ENCODE results near the gene ANTXR1.

Gene ANTXR1

DNA sequence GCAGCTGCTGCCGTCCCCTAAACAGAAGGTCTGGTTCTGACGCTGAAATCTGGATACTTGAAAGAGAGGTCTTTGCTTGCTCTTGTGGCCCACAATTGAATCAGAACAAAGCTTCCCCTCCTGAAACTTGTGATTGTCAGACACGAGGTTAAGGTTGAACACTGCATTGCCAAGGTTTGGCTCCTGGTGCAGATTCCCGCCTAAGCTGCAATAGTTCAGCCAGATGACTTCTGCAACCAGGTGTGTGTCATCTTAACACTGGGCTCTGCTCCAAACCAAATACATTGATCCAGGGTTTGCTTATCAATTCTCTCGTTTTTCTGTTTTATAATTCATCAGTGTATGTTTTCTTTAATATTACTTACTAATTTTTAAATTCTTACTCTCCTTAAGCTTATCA, 23.9 kb upstream of the ANTXR1 start:
- TF ChIP-seq ZNF274 (IDR thresholded peaks at IDR 0.05; ENCODE audit: low read depth, low read length): no peak
- no peak overlapping the region for H3K4me3 ChIP-seq (ENCODE audit: low read length)

DNA sequence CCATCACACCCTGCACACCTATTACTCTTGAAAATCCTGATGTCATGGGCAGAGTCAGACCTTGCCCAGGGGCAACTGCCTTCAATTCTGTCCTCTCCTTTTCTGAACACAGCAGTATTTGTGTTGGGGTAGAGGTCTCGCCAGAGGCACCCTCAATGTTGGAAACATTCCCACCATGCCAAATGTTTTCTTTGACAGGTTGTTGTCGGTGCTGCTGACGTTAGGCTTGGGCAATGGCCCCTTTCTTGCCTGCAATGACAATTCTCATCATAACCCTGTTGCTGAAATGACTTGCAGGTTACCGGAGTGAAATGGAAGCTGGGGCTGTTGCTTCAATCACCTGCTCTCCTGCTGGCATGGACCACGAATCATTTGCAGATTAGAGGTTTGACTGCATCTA, 20.6 kb upstream of the ANTXR1 start:
- TF ChIP-seq ZNF274 (IDR thresholded peaks at IDR 0.05; ENCODE audit: low read depth, low read length): no peak
- H3K4me3 ChIP-seq (ENCODE audit: low read length): no peak overlapping the region

DNA sequence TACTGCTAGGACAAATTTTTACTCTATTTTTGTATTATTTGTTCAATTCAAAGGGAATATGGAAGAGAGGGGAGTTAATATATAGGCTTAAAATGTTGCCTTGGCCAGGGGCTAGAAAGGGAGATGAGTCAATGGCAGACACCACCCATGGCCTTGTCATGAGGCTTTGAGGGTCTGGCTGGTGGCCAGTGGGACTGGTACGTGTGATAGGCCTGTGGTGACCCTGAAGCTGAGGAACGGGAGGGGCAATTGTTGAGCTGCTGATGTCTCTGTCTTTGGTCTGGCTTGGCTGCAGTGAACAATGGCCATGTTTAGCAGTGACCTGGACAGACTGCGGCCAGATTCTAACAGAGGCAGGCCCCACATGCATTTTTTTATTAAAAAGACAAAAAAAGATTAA, 20.0 kb upstream of the ANTXR1 start:
- no peak overlapping the region for H3K4me3 ChIP-seq (ENCODE audit: low read length)
- TF ChIP-seq ZNF274 (IDR thresholded peaks at IDR 0.05; ENCODE audit: low read depth, low read length): no peak

DNA sequence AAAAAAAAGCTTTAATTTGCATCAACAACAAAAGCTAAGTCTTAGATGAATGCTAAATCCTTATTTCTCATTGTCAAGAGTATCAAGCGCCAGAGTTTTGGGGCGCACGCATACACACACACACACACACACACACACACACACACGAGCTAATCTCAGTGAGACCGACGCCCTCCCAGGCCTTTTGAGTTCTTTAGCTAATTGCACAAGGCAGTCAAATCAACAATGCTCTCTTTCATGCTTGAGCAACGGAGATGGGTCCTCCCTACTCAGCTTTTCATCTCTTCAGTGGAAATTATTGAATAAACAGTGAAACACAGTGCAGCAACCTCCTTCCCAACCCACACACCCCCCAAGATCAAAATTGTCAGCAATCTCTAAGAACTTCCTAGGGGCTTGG, 19.3 kb upstream of the ANTXR1 start:
- TF ChIP-seq ZNF274 (IDR thresholded peaks at IDR 0.05; ENCODE audit: low read depth, low read length): no peak

DNA sequence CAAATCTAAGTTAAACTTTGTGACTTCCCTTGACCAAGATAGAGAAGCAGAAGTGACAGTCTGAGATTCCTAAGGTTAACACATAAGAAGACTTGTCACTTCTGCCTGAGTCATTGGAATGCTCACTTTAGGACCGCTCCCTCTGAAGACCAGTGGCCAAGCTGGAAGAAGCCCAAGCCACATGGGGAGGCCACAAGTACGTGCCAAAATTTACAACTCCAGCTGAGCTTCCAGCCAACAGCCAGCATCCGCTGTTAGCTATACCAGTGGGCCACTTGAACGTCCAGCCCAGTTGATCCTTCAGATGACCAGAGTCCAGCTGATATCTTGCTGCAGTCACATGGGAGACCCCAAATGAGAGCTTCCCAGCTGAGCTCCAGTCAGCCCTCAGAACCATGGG, 18.1 kb upstream of the ANTXR1 start:
- TF ChIP-seq ZNF274 (IDR thresholded peaks at IDR 0.05; ENCODE audit: low read depth, low read length): no peak

More for the DNA sequence above, 19.3 kb upstream of the ANTXR1 start:
- H3K4me3 ChIP-seq (ENCODE audit: low read length): no peak overlapping the region

DNA sequence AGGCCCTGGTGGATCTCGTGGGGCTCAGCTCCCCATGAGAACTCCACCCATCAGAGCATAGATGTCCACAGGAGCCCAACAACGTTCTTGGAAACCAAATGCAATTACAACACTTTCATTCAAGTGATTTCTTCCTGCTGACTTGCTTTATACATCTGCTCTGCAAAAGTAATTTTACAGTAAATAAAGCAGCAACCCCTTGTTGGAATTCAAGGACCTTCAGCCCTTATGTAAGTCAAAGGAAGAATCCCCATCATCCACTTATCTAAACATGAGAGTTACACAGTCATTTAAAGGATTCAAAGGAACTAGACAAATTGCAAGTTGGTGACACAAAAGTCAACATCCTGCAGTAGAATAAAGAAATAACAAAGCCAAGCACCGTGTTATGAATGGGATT, 17.1 kb upstream of the ANTXR1 start:
- no peak overlapping the region for H3K4me3 ChIP-seq (ENCODE audit: low read length)
- TF ChIP-seq ZNF274 (IDR thresholded peaks at IDR 0.05; ENCODE audit: low read depth, low read length): no peak

More for the DNA sequence above, 18.1 kb upstream of the ANTXR1 start:
- no peak overlapping the region for H3K4me3 ChIP-seq (ENCODE audit: low read length)

DNA sequence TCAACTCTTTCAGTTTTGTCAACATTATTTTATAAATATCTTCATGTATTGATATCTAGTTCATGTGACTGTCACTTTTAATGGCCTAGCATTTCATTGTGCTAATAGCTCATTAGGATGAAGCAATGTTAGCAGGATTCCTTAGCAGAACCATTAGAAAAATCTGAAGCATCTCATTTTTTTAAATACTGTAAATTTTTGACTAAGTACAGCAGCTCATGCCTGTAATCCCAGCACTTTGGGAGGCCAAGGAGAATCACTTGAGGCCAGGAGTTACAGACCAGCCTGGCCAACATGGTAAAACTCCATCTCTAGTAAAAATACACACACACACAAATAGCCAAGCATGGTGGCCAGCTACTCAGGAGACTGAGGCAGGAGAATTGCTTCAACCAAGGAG, 15.6 kb upstream of the ANTXR1 start:
- no peak for TF ChIP-seq ZNF274 (IDR thresholded peaks at IDR 0.05; ENCODE audit: low read depth, low read length)
- H3K4me3 ChIP-seq (ENCODE audit: low read length): no peak overlapping the region

DNA sequence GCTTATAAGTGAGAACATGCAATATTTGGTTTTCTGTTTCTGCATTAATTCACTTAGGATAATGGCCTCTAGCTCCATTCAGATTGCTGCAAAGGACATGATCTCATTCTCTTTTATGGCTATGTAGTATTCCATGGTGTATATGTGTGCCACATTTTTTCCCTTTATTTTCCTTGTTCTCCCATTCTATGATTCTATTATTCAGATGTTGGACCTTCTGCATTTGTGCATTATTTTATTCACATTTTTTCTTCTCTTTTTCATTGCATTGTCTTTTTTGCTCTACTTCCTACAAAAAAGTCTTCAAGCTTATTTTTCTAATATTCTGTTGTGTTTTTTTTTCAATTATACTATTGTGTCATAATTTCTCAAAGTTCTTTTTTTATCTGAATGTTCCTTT, 11.1 kb upstream of the ANTXR1 start:
- no peak for TF ChIP-seq ZNF274 (IDR thresholded peaks at IDR 0.05; ENCODE audit: low read depth, low read length)
- H3K4me3 ChIP-seq (ENCODE audit: low read length): no peak overlapping the region

DNA sequence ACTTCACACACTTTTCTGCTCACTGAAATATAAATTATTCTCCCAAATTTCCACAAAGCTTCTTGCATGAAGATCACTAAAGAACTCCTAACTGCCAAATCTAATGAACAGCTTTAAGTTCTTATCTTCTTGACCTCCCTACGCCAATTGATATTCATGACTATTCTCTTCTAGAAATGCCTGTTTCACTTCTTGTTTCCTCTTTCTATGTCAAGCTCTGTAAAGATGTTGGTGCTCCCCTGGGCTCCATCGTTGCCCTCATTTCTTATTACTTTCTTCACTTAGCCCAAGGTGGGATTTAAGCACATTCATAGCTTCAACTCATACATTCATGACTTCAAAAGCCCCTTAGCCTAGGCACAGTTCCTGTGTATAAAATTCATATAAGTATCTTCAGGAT, 9.2 kb upstream of the ANTXR1 start:
- H3K4me3 ChIP-seq (ENCODE audit: low read length): no peak overlapping the region
- no peak for TF ChIP-seq ZNF274 (IDR thresholded peaks at IDR 0.05; ENCODE audit: low read depth, low read length)

DNA sequence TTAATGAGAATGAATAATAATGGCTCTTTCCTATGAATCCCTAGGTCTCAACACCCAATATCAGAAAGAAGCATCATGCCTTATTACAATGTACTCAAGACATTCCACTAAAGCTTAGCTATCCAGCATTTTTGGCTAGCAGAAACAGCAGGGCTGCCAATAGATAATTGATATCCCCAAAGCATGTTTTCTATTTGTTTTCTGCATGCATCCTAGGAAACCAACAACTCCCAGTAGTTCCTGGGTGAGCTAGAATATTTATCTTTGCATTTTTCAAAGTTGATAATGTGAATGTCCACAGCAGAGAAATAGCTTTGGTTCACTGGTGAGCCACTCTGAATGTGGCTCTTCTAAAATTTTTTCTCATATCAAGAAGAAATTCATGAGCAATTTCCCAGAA, 5.8 kb upstream of the ANTXR1 start:
- H3K4me3 ChIP-seq (ENCODE audit: low read length): no peak overlapping the region
- TF ChIP-seq ZNF274 (IDR thresholded peaks at IDR 0.05; ENCODE audit: low read depth, low read length): no peak

DNA sequence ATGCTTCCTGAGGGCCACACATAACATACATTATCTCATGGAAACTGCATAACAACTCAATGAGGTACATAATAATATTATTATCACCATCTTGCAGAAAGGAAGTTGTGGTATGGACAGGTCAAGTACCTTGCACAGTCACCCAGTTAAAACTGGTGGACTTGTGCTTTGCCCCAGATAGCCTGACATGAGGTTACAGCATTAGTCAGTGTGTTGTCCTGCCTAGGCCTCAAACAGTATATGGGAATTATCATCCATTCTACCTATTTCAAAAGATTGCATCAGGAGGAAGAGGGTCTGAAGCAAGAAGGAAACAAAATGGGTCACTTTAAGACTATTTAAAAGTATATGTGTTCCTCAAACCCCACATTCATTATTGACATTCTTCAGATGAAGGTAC, 5.4 kb upstream of the ANTXR1 start:
- no peak overlapping the region for H3K4me3 ChIP-seq (ENCODE audit: low read length)
- TF ChIP-seq ZNF274 (IDR thresholded peaks at IDR 0.05; ENCODE audit: low read depth, low read length): no peak

DNA sequence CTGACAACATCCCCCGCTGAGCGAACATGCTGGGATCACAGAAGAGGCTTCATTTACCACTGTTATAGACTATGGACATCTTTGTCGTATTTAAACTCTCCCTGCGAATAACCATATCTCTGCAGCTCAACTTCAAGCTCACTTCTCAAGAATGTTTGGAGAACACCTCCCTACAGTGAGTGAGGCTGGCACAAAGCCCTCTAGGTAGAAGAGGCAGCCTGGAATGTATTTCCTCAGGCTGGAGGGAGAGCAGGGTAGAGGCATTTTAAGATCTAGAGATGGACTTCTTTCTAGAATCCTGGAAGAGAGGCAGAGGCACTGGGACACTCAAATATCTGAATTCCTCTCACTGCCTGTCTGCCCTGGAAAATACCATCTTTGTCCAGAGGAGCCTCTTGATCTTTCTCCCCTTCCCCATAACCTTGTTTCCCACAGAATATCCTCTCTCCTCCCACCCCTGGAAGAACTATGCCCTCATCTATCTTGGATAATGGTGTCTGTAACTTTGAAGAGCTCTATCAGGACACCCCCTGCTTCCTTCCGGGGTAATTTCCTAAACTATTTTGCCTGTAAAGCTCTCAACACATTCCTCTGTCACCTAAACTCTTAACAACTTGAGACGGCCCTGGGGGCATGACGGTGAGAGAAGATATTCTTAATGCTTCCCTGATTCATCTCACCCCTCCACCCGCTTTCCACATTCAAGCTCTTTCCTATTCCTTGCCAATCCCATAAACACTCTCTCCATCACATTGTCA, 2.4 kb upstream of the ANTXR1 start:
- no peak overlapping the region for H3K4me3 ChIP-seq (ENCODE audit: low read length)
- TF ChIP-seq ZNF274 (IDR thresholded peaks at IDR 0.05; ENCODE audit: low read depth, low read length): no peak

DNA sequence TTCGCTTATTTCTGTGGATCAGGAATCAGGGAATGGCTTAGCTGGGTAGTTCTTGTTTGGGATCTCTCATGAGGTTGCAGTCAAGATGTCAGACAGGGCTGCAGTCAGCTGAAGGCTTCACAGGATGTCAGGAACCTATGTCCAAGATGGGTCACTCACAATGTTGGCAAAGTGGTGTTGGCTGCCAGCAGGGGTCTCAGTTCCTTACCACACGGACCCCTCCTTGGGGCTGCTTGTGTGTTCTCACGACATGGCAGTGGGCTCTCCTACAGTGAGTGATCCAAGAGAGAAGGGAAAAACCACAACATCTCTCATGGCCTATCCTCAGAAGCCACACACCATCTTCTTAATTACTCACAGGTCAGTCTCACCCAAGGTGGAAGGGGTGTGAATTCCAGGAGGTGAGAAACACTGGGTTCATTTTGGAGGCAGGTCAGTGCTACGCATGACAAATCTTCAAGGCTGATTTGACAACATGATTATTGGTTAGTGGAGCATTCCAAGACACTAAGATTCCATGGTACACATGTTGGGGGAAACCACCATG, 1.3 kb upstream of the ANTXR1 start:
- H3K4me3 ChIP-seq (ENCODE audit: low read length): no peak overlapping the region
- no peak for TF ChIP-seq ZNF274 (IDR thresholded peaks at IDR 0.05; ENCODE audit: low read depth, low read length)

DNA sequence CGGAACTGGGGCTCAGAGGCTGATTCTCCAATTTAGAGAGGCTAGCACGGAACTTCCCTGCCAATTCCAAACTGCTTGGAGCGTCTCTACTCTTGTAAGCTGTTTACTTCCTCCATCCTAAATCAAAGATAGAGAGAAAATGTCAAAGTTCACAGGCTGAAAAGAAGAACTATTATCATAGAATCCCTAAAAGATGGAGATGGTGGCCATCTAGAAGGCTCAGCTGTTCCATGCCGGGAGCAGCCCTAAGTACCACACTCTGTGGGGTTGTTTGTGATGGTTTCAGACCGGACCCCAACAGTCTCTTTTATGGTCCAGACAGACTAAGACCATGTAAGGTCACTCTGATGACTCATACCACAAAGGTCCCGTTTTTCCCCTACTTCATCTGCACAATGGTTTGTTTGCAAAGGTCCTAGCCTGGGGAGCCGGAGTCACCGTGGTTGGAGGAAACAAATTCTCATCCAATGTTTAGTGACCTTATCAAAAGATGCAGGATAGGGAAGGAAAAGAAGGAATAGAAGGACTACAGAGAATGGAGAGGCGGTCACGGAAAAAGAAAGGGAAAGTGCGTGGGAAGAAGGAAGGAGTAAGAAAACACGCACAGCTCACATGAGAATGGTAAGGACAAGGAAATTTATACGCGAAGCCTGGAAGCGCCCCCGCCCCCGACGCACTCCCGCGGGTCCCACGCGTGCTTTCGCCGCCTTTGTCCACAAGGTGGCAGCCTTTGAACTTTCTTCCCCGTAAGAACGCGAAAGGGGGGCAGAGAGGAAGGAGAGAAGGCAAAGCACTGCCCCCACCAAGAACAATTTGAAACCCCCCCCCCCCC, 453 bp upstream of the ANTXR1 start:
- no peak for TF ChIP-seq ZNF274 (IDR thresholded peaks at IDR 0.05; ENCODE audit: low read depth, low read length)
- H3K4me3 ChIP-seq (ENCODE audit: low read length): peak overlapping the region; percentile 24; the same call in 1 of the 2 replicates
